Measurements from ENCODE around the gene SLC7A8.

DNA sequence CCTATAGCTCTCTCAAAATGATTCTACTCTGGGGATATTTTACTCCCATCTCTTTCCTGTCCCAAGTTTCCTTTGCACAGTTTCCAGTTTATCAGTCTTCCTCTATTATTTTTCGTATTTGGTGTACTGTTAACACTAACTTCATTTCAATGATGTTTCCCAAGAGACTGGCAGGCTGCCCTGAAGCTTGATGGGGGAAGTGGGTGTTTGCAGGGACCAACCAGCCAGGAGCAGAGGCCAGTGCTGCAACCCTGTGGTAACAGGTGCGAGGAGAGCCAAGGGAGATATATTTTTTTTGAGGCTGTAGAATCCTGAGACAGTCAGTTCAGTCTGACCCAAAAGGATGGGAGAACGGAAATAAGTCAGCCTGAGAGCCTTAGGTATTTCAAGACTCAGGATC lies 52.6 kb downstream of the SLC7A8 start:
- TF ChIP-seq, protein P1, sequence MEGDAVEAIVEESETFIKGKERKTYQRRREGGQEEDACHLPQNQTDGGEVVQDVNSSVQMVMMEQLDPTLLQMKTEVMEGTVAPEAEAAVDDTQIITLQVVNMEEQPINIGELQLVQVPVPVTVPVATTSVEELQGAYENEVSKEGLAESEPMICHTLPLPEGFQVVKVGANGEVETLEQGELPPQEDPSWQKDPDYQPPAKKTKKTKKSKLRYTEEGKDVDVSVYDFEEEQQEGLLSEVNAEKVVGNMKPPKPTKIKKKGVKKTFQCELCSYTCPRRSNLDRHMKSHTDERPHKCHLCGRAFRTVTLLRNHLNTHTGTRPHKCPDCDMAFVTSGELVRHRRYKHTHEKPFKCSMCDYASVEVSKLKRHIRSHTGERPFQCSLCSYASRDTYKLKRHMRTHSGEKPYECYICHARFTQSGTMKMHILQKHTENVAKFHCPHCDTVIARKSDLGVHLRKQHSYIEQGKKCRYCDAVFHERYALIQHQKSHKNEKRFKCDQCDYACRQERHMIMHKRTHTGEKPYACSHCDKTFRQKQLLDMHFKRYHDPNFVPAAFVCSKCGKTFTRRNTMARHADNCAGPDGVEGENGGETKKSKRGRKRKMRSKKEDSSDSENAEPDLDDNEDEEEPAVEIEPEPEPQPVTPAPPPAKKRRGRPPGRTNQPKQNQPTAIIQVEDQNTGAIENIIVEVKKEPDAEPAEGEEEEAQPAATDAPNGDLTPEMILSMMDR (conservative IDR thresholded peaks at IDR 0.05 in 1 of 2, IDR thresholded peaks at IDR 0.05 in 1 of 2; ENCODE audit: extremely low read depth in 1 of 2, insufficient read depth in 1 of 2, low read depth in 1 of 2, low read length in 2 of 2) = no peak
- TF ChIP-seq EZH2 (IDR thresholded peaks at IDR 0.05; ENCODE audit: borderline replicate concordance, low read length) = no peak
